HepG2 (cell line): ENCODE measurements around the gene LUC7L. TPM values are rescaled to one million over a fixed set of nuclear protein-coding genes. Genes with fewer than 3 reads are reported as not detected.

Source experiments
- ADNP ChIP-seq: sonication (generic); formaldehyde crosslinking; IDR thresholded peaks from 2 replicates; pipeline ENCODE4 v1.4.0; 2020; ENCODE audit warnings: missing genetic modification reagents
- EP300 ChIP-seq, 3 experiments: sonication (generic) in 1 of 3; formaldehyde crosslinking in 1 of 3; IDR thresholded peaks; 2 replicates each; pipeline versions ENCODE4 v1.5.1 to v1.6.1; 2011 to 2020; ENCODE audit warnings: low read depth in 2 of 3, low read length in 2 of 3, borderline replicate concordance in 1 of 3, improper control_type of control experiment in 1 of 3, mild to moderate bottlenecking in 1 of 3, missing genetic modification reagents in 1 of 3, moderate library complexity in 1 of 3
- EZH2 ChIP-seq: conservative IDR thresholded peaks from 2 replicates; pipeline ENCODE4 v1.6.1; 2012; ENCODE audit warnings: mild to moderate bottlenecking, low read depth, low read length, moderate library complexity
- IKZF1 ChIP-seq: fragments of 450-650 bp; IDR thresholded peaks from 2 replicates; pipeline ENCODE4 v1.7.1; 2016
- KLF6 ChIP-seq: IDR thresholded peaks from 2 replicates; pipeline ENCODE4 v1.8.0; 2016; ENCODE audit warnings: missing biosample characterization, missing genetic modification reagents
- MYNN ChIP-seq: sonication (generic); formaldehyde crosslinking; IDR thresholded peaks from 2 replicates; pipeline ENCODE4 v1.4.0; 2020; ENCODE audit warnings: mild to moderate bottlenecking, low read depth, missing genetic modification reagents
- NRL ChIP-seq: sonication (generic); formaldehyde crosslinking; IDR thresholded peaks from 2 replicates; pipeline ENCODE4 v1.5.0; 2020; ENCODE audit warnings: missing genetic modification reagents, mild to moderate bottlenecking, moderate library complexity, borderline replicate concordance
- RFXAP ChIP-seq: sonication (generic); formaldehyde crosslinking; IDR thresholded peaks from 2 replicates; pipeline ENCODE4 v1.4.0; 2020; ENCODE audit warnings: missing genetic modification reagents, borderline replicate concordance
- RNF219 ChIP-seq: sonication (generic); formaldehyde crosslinking; IDR thresholded peaks from 2 replicates; pipeline ENCODE4 v1.5.0; 2020; ENCODE audit warnings: mild to moderate bottlenecking, missing genetic modification reagents
- SPEN ChIP-seq: sonication (generic); formaldehyde crosslinking; IDR thresholded peaks from 2 replicates; pipeline ENCODE4 v1.5.1; 2020; ENCODE audit warnings: low read depth, mild to moderate bottlenecking, missing genetic modification reagents
- SYNCRIP ChIP-seq: fragments of 200-400 bp; formaldehyde crosslinking; IDR thresholded peaks from 2 replicates; pipeline ENCODE4 v1.6.1; 2018; ENCODE audit warnings: mild to moderate bottlenecking, low read depth, low read length; ENCODE audit not compliant: insufficient read depth
- TSC22D2 ChIP-seq: sonication (generic); formaldehyde crosslinking; IDR thresholded peaks from 2 replicates; pipeline ENCODE4 v1.5.1; 2020; ENCODE audit warnings: missing genetic modification reagents, mild to moderate bottlenecking, borderline replicate concordance
- ZBTB20 ChIP-seq: sonication (generic); formaldehyde crosslinking; IDR thresholded peaks from 2 replicates; pipeline ENCODE4 v1.8.1; 2023; ENCODE audit warnings: missing genetic modification reagents, low read depth, mild to moderate bottlenecking, borderline replicate concordance
- ZC3H13 ChIP-seq: sonication (generic); formaldehyde crosslinking; IDR thresholded peaks from 2 replicates; pipeline ENCODE4 v1.8.1; 2023; ENCODE audit warnings: mild to moderate bottlenecking, missing genetic modification reagents, moderate library complexity
- ZNF10 ChIP-seq: sonication (generic); formaldehyde crosslinking; IDR thresholded peaks from 2 replicates; pipeline ENCODE4 v1.4.0; 2020; ENCODE audit warnings: mild to moderate bottlenecking, low read depth, missing genetic modification reagents, borderline replicate concordance
- ZNF18 ChIP-seq: sonication (generic); formaldehyde crosslinking; IDR thresholded peaks from 2 replicates; pipeline ENCODE4 v1.8.0; 2022; ENCODE audit warnings: mild to moderate bottlenecking, missing genetic modification reagents; ENCODE audit not compliant: insufficient replicate concordance
- polyA plus RNA-seq, 8 experiments: library from polyadenylated mRNA; depleted of rRNA in 3 of 8; stranded (reverse) in 7 of 8; unstranded in 1 of 8; fragments of >200 nt; fragmentation: Illumina TruSeq in 4 of 8; extraction: Trizol in 4 of 8; gene quantifications; 2 replicates each; pipeline versions ENCODE4 v1.2.1 to v1.2.3, GENCODE V29; 2011 to 2016; ENCODE audit warnings: low read depth in 4 of 8, missing spikeins in 1 of 8, mixed read lengths in 1 of 8; ENCODE audit not compliant: insufficient read depth in 1 of 8
- total RNA-seq, 5 experiments: library from RNA; depleted of rRNA; stranded (reverse); fragments of >200 nt; fragmentation: Illumina TruSeq; extraction: Trizol; gene quantifications; 2 replicates each; pipeline ENCODE4 v1.2.3, GENCODE V29; 2016; ENCODE audit warnings: low read depth in 1 of 5
- TF ChIP-seq, protein P1 (sequence below): sonication (generic); formaldehyde crosslinking; IDR thresholded peaks from 2 replicates; pipeline ENCODE4 v1.4.0; 2020; ENCODE audit warnings: missing genetic modification reagents, low read depth, mild to moderate bottlenecking, borderline replicate concordance

Gene LUC7L
- total and polyA plus RNA-seq, 2 of the 13 experiments (the other 11 are each of a cell fraction or from before 2014, with no cell fraction given) = 48.7 to 56.9 TPM

GRCh38 chr16:228852-229730 lies at the start of gene LUC7L (continued):
- TF ChIP-seq, protein P1, sequence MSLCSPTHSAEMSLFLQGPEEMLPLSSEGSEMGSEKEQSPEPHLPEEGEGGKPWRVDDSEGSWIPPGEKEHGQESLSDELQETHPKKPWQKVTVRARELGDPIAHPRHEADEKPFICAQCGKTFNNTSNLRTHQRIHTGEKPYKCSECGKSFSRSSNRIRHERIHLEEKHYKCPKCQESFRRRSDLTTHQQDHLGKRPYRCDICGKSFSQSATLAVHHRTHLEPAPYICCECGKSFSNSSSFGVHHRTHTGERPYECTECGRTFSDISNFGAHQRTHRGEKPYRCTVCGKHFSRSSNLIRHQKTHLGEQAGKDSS (CRISPR knock-in tag) = peak; percentile 89; the same call in 1 of the 2 replicates
- peak; percentile 98 for TF ChIP-seq KLF6 (CRISPR knock-in tag)
- peak; percentile 98 for TF ChIP-seq NRL (CRISPR knock-in tag)
- no peak for TF ChIP-seq IKZF1
- peak; percentile 97 for TF ChIP-seq TSC22D2 (CRISPR knock-in tag)
- no peak for TF ChIP-seq EZH2
- TF ChIP-seq SYNCRIP = no peak
- peak; percentile 97 for TF ChIP-seq ZC3H13 (CRISPR knock-in tag)
- peak; percentile 79; the same call in 1 of the 2 replicates for TF ChIP-seq RNF219
- peak; percentile 97 for TF ChIP-seq SPEN (CRISPR knock-in tag)
- peak; percentile 93 for TF ChIP-seq RFXAP
- peak in 1 of 2 experiments; percentile 30; a peak in 1 of 4 replicates for TF ChIP-seq EP300 (IDR thresholded peaks at IDR 0.05; ENCODE audit: low read depth in 2 of 2, low read length in 2 of 2)
- TF ChIP-seq EP300 (CRISPR knock-in tag; IDR thresholded peaks at IDR 0.05; ENCODE audit: borderline replicate concordance) = peak; percentile 79
- TF ChIP-seq ZNF10 (CRISPR knock-in tag) = no peak
- TF ChIP-seq ZNF18 (CRISPR knock-in tag) = peak; percentile 92
- TF ChIP-seq ZBTB20 (CRISPR knock-in tag) = peak; percentile 96
- TF ChIP-seq MYNN = peak; percentile 72; the same call in 1 of the 2 replicates
- TF ChIP-seq ADNP (CRISPR knock-in tag) = no peak
